HCT116 (cell line): Measurements from ENCODE around the gene PRR20D.
"Not testable (repeated sequence)": the region's sequence is repeated elsewhere in the genome, so short reads cannot be mapped to it uniquely, and the experiment has no call there.

Experiments used
- CTCF ChIP-seq, 3 experiments: fragments of 200-600 bp in 1 of 3; sonication (generic) in 1 of 3; IDR thresholded peaks in 2 of 3; conservative IDR thresholded peaks in 1 of 3; 2 replicates each; pipeline ENCODE4 v1.5.1; 2012 to 2017; ENCODE audit warnings: low read depth in 2 of 3, low read length in 2 of 3, antibody characterized with exemption in 1 of 3, borderline replicate concordance in 1 of 3, control low read depth in 1 of 3, mild to moderate bottlenecking in 1 of 3, mixed read lengths in 1 of 3, mixed run types in 1 of 3, moderate library complexity in 1 of 3; ENCODE audit not compliant: insufficient read depth in 1 of 3
- EZH2 ChIP-seq: fragments of 200-600 bp; sonication (generic); IDR thresholded peaks from 2 replicates; pipeline ENCODE4 v1.6.1; 2017; ENCODE audit warnings: antibody characterized with exemption, mixed run types
- MAX ChIP-seq: IDR thresholded peaks from 2 replicates; pipeline ENCODE4 v1.6.1; 2012
- POLR2AphosphoS5 ChIP-seq: IDR thresholded peaks from 2 replicates; pipeline ENCODE4 v1.6.1; 2011; ENCODE audit warnings: mild to moderate bottlenecking, low read depth, low read length, moderate library complexity

GRCh38 chr13:57147188-57147587 is 13.2 kb upstream of the PRR20D start, which contains the start of gene PRR20B:
- not testable (repeated sequence) for TF ChIP-seq EZH2; POLR2AphosphoS5; CTCF (IDR thresholded peaks at IDR 0.05 in 2 of 3, conservative IDR thresholded peaks at IDR 0.05 in 1 of 3; ENCODE audit: borderline replicate concordance in 1 of 3, insufficient read depth in 1 of 3, low read depth in 2 of 3, low read length in 2 of 3); MAX
